Right forelimb (tissue), 1 donor: ENCODE results near the gene POLA1.

Experiments
- DNase-seq: peaks from one replicate; pipeline ENCODE4 v3.0.0-alpha.2; 2018

POLA1 gene

GRCh38 chrX:24702362-24703184, 8.9 kb downstream of the POLA1 start:
- DNase-seq: no peak

- no peak for DNase-seq
These were observed 9.4 kb downstream of the POLA1 start for GRCh38 chrX:24703185-24703494.

GRCh38 chrX:24718771-24719170, 25.1 kb downstream of the POLA1 start:
- no peak for DNase-seq

GRCh38 chrX:24720036-24720435, 26.3 kb downstream of the POLA1 start:
- DNase-seq: no peak

GRCh38 chrX:24728530-24728929, 34.8 kb downstream of the POLA1 start:
- no peak for DNase-seq

GRCh38 chrX:24732766-24733500, 39.2 kb downstream of the POLA1 start:
- DNase-seq: no peak

- no peak for DNase-seq
These were observed 47.6 kb downstream of the POLA1 start for GRCh38 chrX:24741330-24741729.

GRCh38 chrX:24748196-24748595, 54.5 kb downstream of the POLA1 start:
- no peak for DNase-seq

GRCh38 chrX:24759786-24760185, 66.1 kb downstream of the POLA1 start:
- DNase-seq: no peak

- DNase-seq: no peak
These were observed 66.8 kb downstream of the POLA1 start for GRCh38 chrX:24760363-24761000.

- no peak for DNase-seq
These were observed 67.6 kb downstream of the POLA1 start for GRCh38 chrX:24761306-24761705.

GRCh38 chrX:24763989-24764388, 70.3 kb downstream of the POLA1 start:
- DNase-seq: no peak

- DNase-seq: no peak
These were observed 73.8 kb downstream of the POLA1 start for GRCh38 chrX:24767557-24767956.

- DNase-seq: no peak
These were observed 74.8 kb downstream of the POLA1 start for GRCh38 chrX:24768556-24768955.

- no peak for DNase-seq
These were observed 80.9 kb downstream of the POLA1 start for GRCh38 chrX:24774650-24775049.

GRCh38 chrX:24775891-24776290, 82.2 kb downstream of the POLA1 start:
- DNase-seq: no peak

GRCh38 chrX:24777660-24778059, 83.9 kb downstream of the POLA1 start:
- no peak for DNase-seq

GRCh38 chrX:24782011-24782410, 88.3 kb downstream of the POLA1 start:
- DNase-seq: no peak

- no peak for DNase-seq
These were observed 95.3 kb downstream of the POLA1 start for GRCh38 chrX:24789047-24789446.

- no peak for DNase-seq
These were observed 96.4 kb downstream of the POLA1 start for GRCh38 chrX:24790166-24790565.

GRCh38 chrX:24796204-24796603, 102.5 kb downstream of the POLA1 start:
- DNase-seq: no peak

- DNase-seq: no peak
These were observed 105.4 kb downstream of the POLA1 start for GRCh38 chrX:24799078-24799477.

- DNase-seq: no peak
These were observed 105.8 kb downstream of the POLA1 start for GRCh38 chrX:24799565-24799964.

GRCh38 chrX:24805201-24805600, 111.5 kb downstream of the POLA1 start:
- DNase-seq: no peak
